ENCODE results near the gene TRIM71. TPM values are rescaled to one million over a fixed set of nuclear protein-coding genes. Genes with fewer than 3 reads are reported as not detected.
"Not testable (repeated sequence)": the region's sequence is repeated elsewhere in the genome, so short reads cannot be mapped to it uniquely, and the experiment has no call there.

TRIM71 gene
- total and polyA plus RNA-seq, 12 donors, result 0.03 to 0.25 (median 0.17) TPM; not detected in 8

DNA sequence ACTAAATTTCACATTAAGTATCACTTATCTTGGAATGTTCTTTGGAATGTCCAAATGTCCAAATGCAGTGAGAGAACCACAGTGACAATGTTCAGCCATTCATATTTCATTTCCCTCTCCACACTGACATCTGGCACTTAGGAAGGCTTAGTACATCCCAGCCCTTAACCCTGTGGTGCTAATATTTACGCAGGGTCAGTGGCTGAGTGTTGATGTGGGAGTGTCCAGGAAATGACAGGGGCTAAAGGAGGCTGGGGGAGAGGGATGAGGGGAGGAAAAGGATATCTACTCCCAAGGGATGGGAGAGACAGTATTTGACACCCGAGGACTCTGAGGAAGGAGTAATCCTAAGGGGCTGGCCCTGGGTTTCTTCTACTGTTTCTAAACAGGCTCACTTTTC, 119.5 kb downstream of the TRIM71 start:
- Histone ChIP-seq H3K9me3 (replicated peaks in 1 of 3) (no peaks in the 10 kb centered on the region), H3K4me1 (replicated peaks in 1 of 2) (no peaks in the 10 kb centered on the region), H3K27me3 (no peaks in the 10 kb centered on the region), H3K27ac (no peak overlapping the region), H3K36me3 (replicated peaks in 1 of 2) (no peaks in the 10 kb centered on the region), H3K4me3 (no peak overlapping the region)
- intact Hi-C loops (cut with DNase I), result no loop called here
- 44 to 65% (median 57%) methylated on average over 2 of the region's 2 CpGs for WGBS, 4 donors
- TF ChIP-seq, protein P1, sequence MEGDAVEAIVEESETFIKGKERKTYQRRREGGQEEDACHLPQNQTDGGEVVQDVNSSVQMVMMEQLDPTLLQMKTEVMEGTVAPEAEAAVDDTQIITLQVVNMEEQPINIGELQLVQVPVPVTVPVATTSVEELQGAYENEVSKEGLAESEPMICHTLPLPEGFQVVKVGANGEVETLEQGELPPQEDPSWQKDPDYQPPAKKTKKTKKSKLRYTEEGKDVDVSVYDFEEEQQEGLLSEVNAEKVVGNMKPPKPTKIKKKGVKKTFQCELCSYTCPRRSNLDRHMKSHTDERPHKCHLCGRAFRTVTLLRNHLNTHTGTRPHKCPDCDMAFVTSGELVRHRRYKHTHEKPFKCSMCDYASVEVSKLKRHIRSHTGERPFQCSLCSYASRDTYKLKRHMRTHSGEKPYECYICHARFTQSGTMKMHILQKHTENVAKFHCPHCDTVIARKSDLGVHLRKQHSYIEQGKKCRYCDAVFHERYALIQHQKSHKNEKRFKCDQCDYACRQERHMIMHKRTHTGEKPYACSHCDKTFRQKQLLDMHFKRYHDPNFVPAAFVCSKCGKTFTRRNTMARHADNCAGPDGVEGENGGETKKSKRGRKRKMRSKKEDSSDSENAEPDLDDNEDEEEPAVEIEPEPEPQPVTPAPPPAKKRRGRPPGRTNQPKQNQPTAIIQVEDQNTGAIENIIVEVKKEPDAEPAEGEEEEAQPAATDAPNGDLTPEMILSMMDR (IDR thresholded peaks at IDR 0.05), result no peak
- no peak for TF ChIP-seq POLR2A (IDR thresholded peaks at IDR 0.05)
- peak in 1 of 7 donors; percentile 25 for DNase-seq

DNA sequence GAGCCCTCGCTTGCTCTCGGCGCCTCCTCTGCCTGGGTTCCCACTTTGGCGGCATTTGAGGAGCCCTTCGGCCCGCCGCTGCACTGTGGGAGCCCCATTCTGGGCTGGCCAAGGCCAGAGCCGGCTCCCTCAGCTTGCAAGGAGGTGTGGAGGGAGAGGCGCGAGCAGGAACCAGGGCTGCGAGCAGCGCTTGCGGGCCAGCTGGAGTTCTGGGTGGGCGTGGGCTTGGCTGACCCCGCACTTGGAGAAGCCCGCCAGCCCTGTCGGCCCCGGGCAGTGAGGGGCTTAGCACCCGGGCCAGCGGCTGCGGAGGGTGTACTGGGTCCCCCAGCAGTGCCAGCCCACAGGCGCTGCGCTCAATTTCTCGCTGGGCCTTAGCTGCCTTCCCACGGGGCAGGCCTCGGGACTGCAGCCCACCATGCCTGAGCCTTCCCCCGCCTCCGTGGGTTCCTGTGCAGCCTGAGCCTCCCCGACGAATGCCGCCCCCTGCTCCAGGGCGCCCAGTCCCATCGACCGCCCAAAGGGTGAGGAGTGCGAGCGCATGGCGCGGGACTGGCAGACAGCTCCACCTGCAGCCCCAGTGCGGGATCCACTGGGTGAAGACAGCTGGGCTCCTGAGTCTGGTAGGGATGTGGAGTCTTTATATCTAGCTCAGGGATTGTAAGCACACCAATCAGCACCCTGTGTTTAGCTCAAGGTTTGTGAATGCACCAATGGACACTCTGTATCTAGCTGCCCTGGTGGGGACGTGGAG, 121.9 kb downstream of the TRIM71 start:
- DNase-seq; H3K27ac ChIP-seq; H3K36me3 ChIP-seq (replicated peaks in 1 of 2); H3K4me3 ChIP-seq; H3K9me3 ChIP-seq (replicated peaks in 1 of 3); intact Hi-C loops (cut with DNase I); H3K4me1 ChIP-seq (replicated peaks in 1 of 2); H3K27me3 ChIP-seq: not testable (repeated sequence)
- 89 to 92% (median 91%) methylated on average over 17 to 40 of the region's 40 CpGs for WGBS, 4 donors

DNA sequence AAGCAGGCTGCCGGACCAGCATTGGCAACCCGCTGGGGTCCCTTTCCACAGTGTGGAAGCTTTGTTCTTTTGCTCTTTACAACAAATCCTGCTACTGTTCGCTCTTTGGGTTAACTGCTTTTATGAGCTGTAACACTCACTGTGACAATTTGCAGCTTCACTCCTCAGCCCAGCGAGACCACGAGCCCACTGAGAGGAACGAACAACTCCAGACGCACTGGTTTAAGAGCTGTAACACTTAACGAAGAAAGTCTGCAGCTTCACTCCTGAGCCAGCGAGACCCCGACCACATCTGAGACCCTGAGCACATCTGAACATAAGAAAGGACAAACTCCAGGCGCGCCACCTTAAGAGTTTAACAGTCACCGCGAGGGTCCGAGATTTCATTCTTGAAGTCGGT, 122.9 kb downstream of the TRIM71 start:
- no peak for DNase-seq
- Histone ChIP-seq H3K36me3 (replicated peaks in 1 of 2) (no peaks in the 10 kb centered on the region), H3K27me3 (no peaks in the 10 kb centered on the region), H3K4me3 (no peak overlapping the region), H3K4me1 (replicated peaks in 1 of 2) (no peaks in the 10 kb centered on the region), H3K9me3 (replicated peaks in 1 of 3) (no peaks in the 10 kb centered on the region), H3K27ac (no peak overlapping the region)
- intact Hi-C loops (cut with DNase I), result no loop called here
- WGBS, 4 donors, result 89 to 93% (median 92%) methylated on average over 16 of the region's 16 CpGs
- TF ChIP-seq, protein P1 (IDR thresholded peaks at IDR 0.05), result no peak

DNA sequence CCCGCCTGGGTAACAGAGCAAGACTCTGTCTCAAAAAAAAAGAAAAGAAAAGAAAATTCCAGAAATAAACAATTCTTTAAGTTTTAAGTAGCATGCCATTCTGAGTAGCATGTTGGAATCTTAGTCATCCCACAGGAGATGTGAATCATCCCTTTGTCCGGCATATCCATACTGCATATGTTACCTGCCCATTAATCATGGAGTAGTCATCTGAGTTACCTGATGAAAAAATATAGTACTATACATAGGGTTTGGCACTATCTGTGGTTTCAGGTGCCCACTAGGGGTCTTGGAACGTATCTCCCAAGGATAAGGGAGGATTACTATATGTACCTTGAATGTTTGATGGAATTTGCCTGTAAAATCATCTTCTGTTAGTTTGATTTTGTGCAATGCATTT, 127.3 kb downstream of the TRIM71 start:
- Histone ChIP-seq H3K9me3 (replicated peaks in 1 of 3) (no peaks in the 10 kb centered on the region), H3K36me3 (replicated peaks in 1 of 2) (no peaks in the 10 kb centered on the region), H3K27ac (no peak overlapping the region), H3K4me3 (no peak overlapping the region), H3K4me1 (replicated peaks in 1 of 2) (no peaks in the 10 kb centered on the region), H3K27me3 (no peaks in the 10 kb centered on the region)
- DNase-seq, result no peak
- 67 to 75% (median 70%) methylated on average over 3 of the region's 3 CpGs for WGBS, 4 donors
- TF ChIP-seq POLR2A (IDR thresholded peaks at IDR 0.05), result no peak
- TF ChIP-seq, protein P1 (IDR thresholded peaks at IDR 0.05), result no peak
- intact Hi-C loops (cut with DNase I), result loop anchor here (5.0 kb wide), 2 partner anchors 127 to 427 kb away; no protein-coding TSS in a partner anchor

DNA sequence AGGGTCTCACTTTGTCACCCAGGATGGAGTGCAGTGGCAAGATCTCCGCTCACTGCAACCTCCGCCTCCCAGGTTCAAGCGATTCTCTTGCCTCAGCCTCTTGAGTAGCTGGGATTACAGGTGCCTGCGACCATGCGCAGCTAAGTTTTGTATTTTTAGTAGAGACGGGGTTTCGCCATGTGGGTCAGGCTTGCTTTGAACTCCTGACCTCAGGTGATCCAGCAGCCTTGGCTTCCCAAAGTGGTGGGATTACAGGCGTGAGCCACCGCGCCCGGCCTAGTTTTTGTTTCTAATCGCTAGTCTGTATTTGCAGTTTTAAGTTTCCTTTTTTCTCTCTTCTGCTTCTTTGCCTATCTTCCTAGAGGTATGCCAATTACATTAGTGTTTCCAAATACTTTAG, 127.8 kb downstream of the TRIM71 start:
- not testable (repeated sequence) for H3K4me3 ChIP-seq; H3K4me1 ChIP-seq (replicated peaks in 1 of 2); H3K36me3 ChIP-seq (replicated peaks in 1 of 2); H3K27me3 ChIP-seq; H3K27ac ChIP-seq; H3K9me3 ChIP-seq (replicated peaks in 1 of 3)
- WGBS, 4 donors, result 77 to 96% (median 93%) methylated on average over 12 of the region's 12 CpGs
- intact Hi-C loops (cut with DNase I), result loop anchor here (5.0 kb wide), 2 partner anchors 127 to 427 kb away; no protein-coding TSS in a partner anchor
- DNase-seq, result peak in 4 of 7 donors; percentile 10 to 57 (median 34)
